DND-41 (cell line): ENCODE results near the gene GNB1L.

Experiments
- ATAC-seq: fragments of 200-7000 bp; cut with Tn5 transposase; 3 replicates; pipeline ENCODE4 v1.9.1; 2021; ENCODE audit warnings: low read depth; ENCODE audit not compliant: insufficient read depth
- DNase-seq: peaks from one replicate; pipeline ENCODE4 v3.0.0-alpha.2; 2020
- H2AFZ ChIP-seq: 2 replicates; pipeline ENCODE4 v1.6.0; 2012; ENCODE audit warnings: low read depth, low read length
- H3K27ac ChIP-seq: 2 replicates; pipeline ENCODE4 v1.5.1; 2012; ENCODE audit warnings: low read length, inconsistent platforms
- H3K27me3 ChIP-seq: fragments of 200-600 bp; sonication (generic); 2 replicates; pipeline ENCODE4 v1.6.0; 2012; ENCODE audit warnings: low read length, mild to moderate bottlenecking, inconsistent platforms; ENCODE audit not compliant: insufficient read depth, poor library complexity
- H3K36me3 ChIP-seq: 2 replicates; pipeline ENCODE4 v1.5.1; 2012; ENCODE audit warnings: low read length, inconsistent platforms; ENCODE audit not compliant: insufficient read depth
- H3K4me1 ChIP-seq: 2 replicates; pipeline ENCODE4 v1.5.1; 2012; ENCODE audit warnings: mild to moderate bottlenecking, low read length; ENCODE audit not compliant: insufficient read depth
- H3K4me2 ChIP-seq: 2 replicates; pipeline ENCODE4 v1.6.0; 2012; ENCODE audit warnings: mild to moderate bottlenecking, moderate library complexity, low read length, inconsistent platforms; ENCODE audit not compliant: insufficient read depth
- H3K4me3 ChIP-seq, 2 experiments: fragments of 200-600 bp in 1 of 2; shearing (Covaris generic) in 1 of 2; 2 replicates each; pipeline ENCODE4 v1.5.1; 2012 to 2016; ENCODE audit warnings: inconsistent platforms in 2 of 2, low read length in 2 of 2, mild to moderate bottlenecking in 2 of 2, low read depth in 1 of 2, moderate library complexity in 1 of 2
- H3K79me2 ChIP-seq: 2 replicates; pipeline ENCODE4 v1.6.0; 2012; ENCODE audit warnings: low read length, inconsistent platforms; ENCODE audit not compliant: insufficient read depth
- H3K9ac ChIP-seq: 2 replicates; pipeline ENCODE4 v1.6.0; 2012; ENCODE audit warnings: low read depth, mild to moderate bottlenecking, inconsistent platforms, low read length, moderate library complexity
- H3K9me3 ChIP-seq: 2 replicates; pipeline ENCODE4 v1.5.1; 2012; ENCODE audit warnings: low read length, moderate library complexity, mild to moderate bottlenecking, inconsistent platforms; ENCODE audit not compliant: insufficient read depth, severe bottlenecking
- H4K20me1 ChIP-seq: 2 replicates; pipeline ENCODE4 v1.6.0; 2012; ENCODE audit warnings: low read length; ENCODE audit not compliant: insufficient read depth
- EZH2 ChIP-seq: IDR thresholded peaks from 3 replicates; pipeline ENCODE4 v1.6.1; 2012; ENCODE audit warnings: borderline replicate concordance, low read depth, mild to moderate bottlenecking, moderate library complexity, low read length, inconsistent platforms; ENCODE audit not compliant: severe bottlenecking
- TF ChIP-seq, protein P1 (sequence below): IDR thresholded peaks from 2 replicates; pipeline ENCODE4 v1.5.1; 2012; ENCODE audit warnings: borderline replicate concordance, low read length, moderate library complexity, mild to moderate bottlenecking; ENCODE audit not compliant: poor library complexity, severe bottlenecking; ENCODE audit errors: extremely low read depth

GNB1L gene

DNA sequence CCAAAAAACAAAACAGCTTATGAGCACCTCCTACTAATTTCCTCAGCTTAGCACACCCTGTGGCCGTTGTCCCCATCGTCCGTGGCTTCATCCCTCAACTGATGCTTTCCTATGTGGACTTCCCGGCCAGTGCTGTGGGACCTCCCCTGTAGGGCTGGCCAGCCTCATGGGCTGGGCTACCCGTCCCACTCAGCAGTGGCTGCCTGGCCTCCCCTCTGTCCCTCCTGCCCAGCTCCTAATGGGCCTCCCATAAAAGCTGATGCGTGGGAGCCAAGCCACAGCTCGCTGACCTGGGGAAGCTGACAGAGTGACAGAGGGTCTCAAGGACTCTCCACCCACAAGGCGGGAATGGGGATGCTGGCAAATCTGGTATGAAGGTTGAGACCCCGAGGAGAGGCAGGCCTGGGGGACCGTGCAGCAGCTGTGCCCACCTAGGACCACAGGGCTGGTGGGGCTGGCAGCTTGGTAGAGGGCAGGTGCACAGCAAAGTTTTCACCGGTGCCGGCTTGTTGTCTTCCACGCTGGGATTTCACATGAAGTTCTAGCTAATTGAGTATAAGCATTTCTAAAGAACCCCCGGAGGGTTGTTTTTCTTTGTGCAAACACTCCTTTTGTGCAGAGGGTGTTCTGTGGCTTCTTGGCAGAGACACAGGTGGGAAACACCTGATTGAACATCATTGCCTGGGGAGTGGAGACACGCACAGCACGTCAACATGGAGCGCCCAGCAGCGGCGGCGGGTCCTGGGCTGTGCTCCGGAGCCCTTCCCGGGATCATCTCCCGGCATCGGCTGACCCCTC lies 70.9 kb downstream of the GNB1L start:
- Histone ChIP-seq H3K4me2 (no peak overlapping the region), H3K27me3 (no peaks in the 10 kb centered on the region), H3K9ac (no peak overlapping the region), H3K36me3 (peaks cover 37% of the 10 kb centered on the region), H4K20me1 (no peaks in the 10 kb centered on the region; the same call in 1 of the 2 replicates), H3K27ac (no peak overlapping the region), H3K4me1 (no peaks in the 10 kb centered on the region), H3K9me3 (no peaks in the 10 kb centered on the region), H3K79me2 (peaks cover 6% of the 10 kb centered on the region), H3K4me3 (no peak overlapping the region), H2AFZ (no peak overlapping the region)
- no peak for ATAC-seq
- no peak for DNase-seq
- no peak for TF ChIP-seq EZH2
- TF ChIP-seq, protein P1, sequence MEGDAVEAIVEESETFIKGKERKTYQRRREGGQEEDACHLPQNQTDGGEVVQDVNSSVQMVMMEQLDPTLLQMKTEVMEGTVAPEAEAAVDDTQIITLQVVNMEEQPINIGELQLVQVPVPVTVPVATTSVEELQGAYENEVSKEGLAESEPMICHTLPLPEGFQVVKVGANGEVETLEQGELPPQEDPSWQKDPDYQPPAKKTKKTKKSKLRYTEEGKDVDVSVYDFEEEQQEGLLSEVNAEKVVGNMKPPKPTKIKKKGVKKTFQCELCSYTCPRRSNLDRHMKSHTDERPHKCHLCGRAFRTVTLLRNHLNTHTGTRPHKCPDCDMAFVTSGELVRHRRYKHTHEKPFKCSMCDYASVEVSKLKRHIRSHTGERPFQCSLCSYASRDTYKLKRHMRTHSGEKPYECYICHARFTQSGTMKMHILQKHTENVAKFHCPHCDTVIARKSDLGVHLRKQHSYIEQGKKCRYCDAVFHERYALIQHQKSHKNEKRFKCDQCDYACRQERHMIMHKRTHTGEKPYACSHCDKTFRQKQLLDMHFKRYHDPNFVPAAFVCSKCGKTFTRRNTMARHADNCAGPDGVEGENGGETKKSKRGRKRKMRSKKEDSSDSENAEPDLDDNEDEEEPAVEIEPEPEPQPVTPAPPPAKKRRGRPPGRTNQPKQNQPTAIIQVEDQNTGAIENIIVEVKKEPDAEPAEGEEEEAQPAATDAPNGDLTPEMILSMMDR, result no peak

- Histone ChIP-seq H3K9ac (no peak overlapping the region), H3K36me3 (peaks cover 25% of the 10 kb centered on the region), H3K4me2 (no peak overlapping the region), H4K20me1 (no peaks in the 10 kb centered on the region; the same call in 1 of the 2 replicates), H3K79me2 (peaks cover 10% of the 10 kb centered on the region), H3K4me3 (no peak overlapping the region), H3K9me3 (no peaks in the 10 kb centered on the region), H2AFZ (no peak overlapping the region), H3K4me1 (no peaks in the 10 kb centered on the region), H3K27me3 (no peaks in the 10 kb centered on the region), H3K27ac (no peak overlapping the region)
- DNase-seq (no peak), ATAC-seq (no peak)
- TF ChIP-seq EZH2, result no peak
- TF ChIP-seq, protein P1, result no peak
These were observed 72.1 kb downstream of the GNB1L start for GRCh38 chr22:19782533-19782932.

DNA sequence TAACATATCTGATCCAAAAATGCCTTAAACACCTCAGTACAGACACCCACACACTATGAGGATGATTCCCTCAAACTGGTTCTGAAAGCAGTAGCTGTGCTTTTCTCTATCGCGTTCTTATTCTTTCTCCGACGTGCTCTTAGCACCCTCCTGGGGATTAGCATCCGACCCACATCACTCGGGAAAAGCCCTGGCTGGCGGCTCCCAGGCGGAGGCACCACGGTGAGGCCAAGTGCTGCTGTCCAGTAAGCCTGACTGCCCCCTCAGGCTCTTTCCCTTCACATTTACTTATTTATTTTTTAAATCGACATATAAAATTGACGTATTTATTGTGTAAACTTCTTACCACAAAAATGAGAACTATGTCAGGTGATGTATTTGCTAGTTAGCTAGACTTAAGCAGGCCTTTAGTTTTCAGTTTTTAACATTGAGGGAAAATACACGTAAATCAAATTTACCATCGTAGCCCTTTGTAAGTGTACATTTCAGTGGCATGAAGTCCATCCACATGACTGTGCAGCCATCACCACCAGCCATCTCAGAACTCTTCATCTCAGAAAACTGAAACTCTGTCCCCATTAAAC lies 74.9 kb downstream of the GNB1L start:
- DNase-seq, result no peak
- Histone ChIP-seq H3K4me3 (no peak overlapping the region), H3K79me2 (peaks cover 10% of the 10 kb centered on the region), H3K27ac (no peak overlapping the region), H3K9me3 (no peaks in the 10 kb centered on the region), H2AFZ (no peak overlapping the region), H3K4me1 (peaks cover 4% of the 10 kb centered on the region; the same call in 1 of the 2 replicates), H3K36me3 (peaks cover 4% of the 10 kb centered on the region; the same call in 1 of the 2 replicates), H3K9ac (no peak overlapping the region), H3K27me3 (no peaks in the 10 kb centered on the region), H4K20me1 (peaks cover 14% of the 10 kb centered on the region), H3K4me2 (no peak overlapping the region)
- TF ChIP-seq, protein P1, result no peak
- TF ChIP-seq EZH2, result no peak
- ATAC-seq, result no peak; the same call in 2 of the 3 replicates
